Natural killer cell (primary cell): ENCODE results near the gene WIPF3. TPM values are rescaled to one million over a fixed set of nuclear protein-coding genes. Genes with fewer than 3 reads are reported as not detected.

Experiments used
- ATAC-seq, 3 donors: fragments of 150-1000 bp in 2 of 3; fragments of 200-7000 bp in 1 of 3; cut with Tn5 transposase; 1 replicate in 1 of 3; 2 replicates in 2 of 3; pipeline ENCODE4 v1.10.0; 2021; ENCODE audit warnings: mild to moderate bottlenecking in 2 of 3, moderate library complexity in 2 of 3
- DNase-seq, 2 donors: peaks; one replicate each; pipeline versions ENCODE4 v3.0.0 to v3.0.0-alpha.2; 2013 to 2021; ENCODE audit warnings: mixed read lengths in 1 of 2
- H3K27ac ChIP-seq: one replicate; pipeline ENCODE4 v1.5.1; 2013; ENCODE audit warnings: mild to moderate bottlenecking, low read length
- H3K27me3 ChIP-seq: one replicate; pipeline ENCODE4 v1.6.1; 2013; ENCODE audit warnings: low read length; ENCODE audit not compliant: control insufficient read depth, insufficient read depth
- H3K36me3 ChIP-seq: one replicate; pipeline ENCODE4 v1.6.1; 2013; ENCODE audit warnings: low read length; ENCODE audit not compliant: control insufficient read depth, insufficient read depth
- H3K4me1 ChIP-seq: one replicate; pipeline ENCODE4 v1.6.1; 2013; ENCODE audit warnings: low read length; ENCODE audit not compliant: control insufficient read depth, insufficient read depth
- H3K4me3 ChIP-seq: one replicate; pipeline ENCODE4 v1.5.1; 2013; ENCODE audit warnings: low read length
- H3K9me3 ChIP-seq: one replicate; pipeline ENCODE4 v1.6.1; 2013; ENCODE audit warnings: low read length; ENCODE audit not compliant: control insufficient read depth, insufficient read depth
- H3K27ac Mint-ChIP-seq, 2 donors: one replicate each; pipeline ENCODE4 v1.8.0; 2022; ENCODE audit warnings: mild to moderate bottlenecking in 2 of 2, mixed read lengths in 2 of 2, moderate library complexity in 1 of 2
- H3K27me3 Mint-ChIP-seq, 2 donors: one replicate each; pipeline ENCODE4 v1.8.0; 2022; ENCODE audit warnings: low read depth in 2 of 2, mixed read lengths in 2 of 2
- H3K36me3 Mint-ChIP-seq: one replicate; pipeline ENCODE4 v1.8.0; 2022; ENCODE audit warnings: mixed read lengths
- H3K4me1 Mint-ChIP-seq, 2 donors: one replicate each; pipeline ENCODE4 v1.8.0; 2022; ENCODE audit warnings: mixed read lengths in 2 of 2
- H3K4me3 Mint-ChIP-seq: one replicate; pipeline ENCODE4 v1.8.0; 2022; ENCODE audit warnings: mild to moderate bottlenecking, moderate library complexity, mixed read lengths
- H3K9me3 Mint-ChIP-seq, 2 donors: one replicate each; pipeline ENCODE4 v1.8.0; 2022; ENCODE audit warnings: mixed read lengths in 2 of 2
- WGBS: methylation state at CpG from one replicate; pipeline ENCODE4 v1.1.7; 2013; ENCODE audit warnings: missing lambda C conversion rate; ENCODE audit not compliant: insufficient coverage; 5-methylcytosine and 5-hydroxymethylcytosine counted together
- intact Hi-C: fragments of 100-400 bp; cut with micrococcal nuclease; formaldehyde crosslinking; loops from one replicate; pipeline ENCODE4 v1.14.2; 2022
- total RNA-seq, 4 donors: library from RNA; stranded (reverse); fragments of 120-200 nt in 1 of 4; gene quantifications; one replicate each; pipeline versions ENCODE4 v1.2.3 to v1.2.4, GENCODE V29; 2013 to 2022
- TF ChIP-seq, protein P1 (sequence below): fragments of 200-600 bp; IDR thresholded peaks from one replicate; pipeline ENCODE4 v1.8.0; 2022; ENCODE audit warnings: antibody characterized with exemption

Gene WIPF3
- total RNA-seq, 3 donors from 2014 or later (not counting 1 experiment from before 2014, with no cell fraction given), result not detected

DNA sequence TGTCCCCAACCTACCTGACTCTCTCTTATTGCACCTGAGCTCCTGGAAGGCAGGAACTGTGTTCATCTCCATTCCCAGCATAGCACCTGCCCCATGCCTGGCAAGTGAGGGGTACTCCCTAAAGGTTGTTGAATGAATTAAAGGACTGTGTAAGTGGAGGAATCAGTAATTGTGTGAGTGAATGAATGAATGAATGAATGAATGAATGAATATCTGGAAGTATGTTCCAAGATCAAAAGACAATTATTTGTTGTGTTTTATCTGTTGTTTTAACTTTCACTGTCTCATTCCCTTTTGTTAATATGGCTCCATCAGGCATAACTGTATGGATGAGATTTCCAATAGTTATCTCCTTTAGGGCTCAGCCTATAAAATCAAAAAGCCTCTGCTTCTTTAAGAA lies 4.0 kb downstream of the WIPF3 start:
- Mint-ChIP-seq H3K36me3 (no peaks in the 10 kb centered on the region), H3K27ac (no peak overlapping the region), H3K9me3 (no peaks in the 10 kb centered on the region), H3K4me1 (peaks cover 0 to 7% of the 10 kb centered on the region in 2 donors), H3K27me3 (peaks cover 48 to 78% of the 10 kb centered on the region in 2 donors), H3K4me3 (no peak overlapping the region)
- Histone ChIP-seq H3K9me3 (no peaks in the 10 kb centered on the region), H3K4me1 (peaks cover 12% of the 10 kb centered on the region), H3K27ac (no peak overlapping the region), H3K27me3 (peaks cover 23% of the 10 kb centered on the region), H3K4me3 (no peak overlapping the region), H3K36me3 (no peaks in the 10 kb centered on the region)
- no peak for DNase-seq
- no peak for ATAC-seq
- TF ChIP-seq, protein P1, sequence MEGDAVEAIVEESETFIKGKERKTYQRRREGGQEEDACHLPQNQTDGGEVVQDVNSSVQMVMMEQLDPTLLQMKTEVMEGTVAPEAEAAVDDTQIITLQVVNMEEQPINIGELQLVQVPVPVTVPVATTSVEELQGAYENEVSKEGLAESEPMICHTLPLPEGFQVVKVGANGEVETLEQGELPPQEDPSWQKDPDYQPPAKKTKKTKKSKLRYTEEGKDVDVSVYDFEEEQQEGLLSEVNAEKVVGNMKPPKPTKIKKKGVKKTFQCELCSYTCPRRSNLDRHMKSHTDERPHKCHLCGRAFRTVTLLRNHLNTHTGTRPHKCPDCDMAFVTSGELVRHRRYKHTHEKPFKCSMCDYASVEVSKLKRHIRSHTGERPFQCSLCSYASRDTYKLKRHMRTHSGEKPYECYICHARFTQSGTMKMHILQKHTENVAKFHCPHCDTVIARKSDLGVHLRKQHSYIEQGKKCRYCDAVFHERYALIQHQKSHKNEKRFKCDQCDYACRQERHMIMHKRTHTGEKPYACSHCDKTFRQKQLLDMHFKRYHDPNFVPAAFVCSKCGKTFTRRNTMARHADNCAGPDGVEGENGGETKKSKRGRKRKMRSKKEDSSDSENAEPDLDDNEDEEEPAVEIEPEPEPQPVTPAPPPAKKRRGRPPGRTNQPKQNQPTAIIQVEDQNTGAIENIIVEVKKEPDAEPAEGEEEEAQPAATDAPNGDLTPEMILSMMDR, result no peak
- intact Hi-C loops, result no loop called here

DNA sequence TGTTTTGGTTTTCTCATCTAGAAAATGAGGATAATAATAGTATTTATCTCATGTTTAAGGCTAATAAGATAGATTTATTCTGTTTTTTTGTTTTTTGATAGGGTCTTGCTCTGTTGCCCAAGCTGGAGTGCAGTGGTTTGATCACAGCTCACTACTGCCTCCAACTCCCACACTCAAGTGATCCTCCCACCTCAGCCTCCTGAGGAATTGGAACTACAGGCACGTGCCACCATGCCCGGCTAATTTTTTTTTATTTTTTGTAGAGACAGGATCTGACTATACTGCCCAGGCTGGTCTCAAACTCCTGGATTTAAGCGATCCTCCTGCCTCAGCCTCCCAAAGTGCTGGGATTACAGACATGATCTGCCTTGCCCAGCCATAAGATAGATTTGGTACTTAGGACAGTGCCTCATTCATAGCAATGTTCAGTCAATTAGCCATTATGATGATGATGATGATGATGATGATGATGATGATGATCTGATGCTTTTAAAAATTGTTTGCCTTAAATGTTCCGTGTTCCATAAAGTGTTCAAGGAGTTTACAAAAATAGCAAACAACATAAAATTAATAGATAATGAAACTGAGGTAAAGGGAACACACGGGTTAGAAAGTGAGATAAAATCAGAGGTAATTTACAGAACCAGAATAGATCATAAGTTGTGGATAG lies 4.6 kb downstream of the WIPF3 start:
- H3K27ac Mint-ChIP-seq, result no peak overlapping the region
- intact Hi-C loops, result no loop called here
- H3K9me3 Mint-ChIP-seq, result no peaks in the 10 kb centered on the region
- no peak for ATAC-seq
- TF ChIP-seq, protein P1, result no peak
- Histone ChIP-seq H3K4me1 (peaks cover 12% of the 10 kb centered on the region), H3K27ac (no peak overlapping the region), H3K4me3 (no peak overlapping the region), H3K36me3 (no peaks in the 10 kb centered on the region), H3K27me3 (peaks cover 19% of the 10 kb centered on the region), H3K9me3 (no peaks in the 10 kb centered on the region)
- H3K27me3 Mint-ChIP-seq, result peaks cover 42 to 73% of the 10 kb centered on the region in 2 donors
- 91% methylated on average over 3 of the region's 5 CpGs for WGBS
- no peak for DNase-seq
- H3K4me1 Mint-ChIP-seq, result peaks cover 0 to 7% of the 10 kb centered on the region in 2 donors
- no peak overlapping the region for H3K4me3 Mint-ChIP-seq
- H3K36me3 Mint-ChIP-seq, result no peaks in the 10 kb centered on the region

DNA sequence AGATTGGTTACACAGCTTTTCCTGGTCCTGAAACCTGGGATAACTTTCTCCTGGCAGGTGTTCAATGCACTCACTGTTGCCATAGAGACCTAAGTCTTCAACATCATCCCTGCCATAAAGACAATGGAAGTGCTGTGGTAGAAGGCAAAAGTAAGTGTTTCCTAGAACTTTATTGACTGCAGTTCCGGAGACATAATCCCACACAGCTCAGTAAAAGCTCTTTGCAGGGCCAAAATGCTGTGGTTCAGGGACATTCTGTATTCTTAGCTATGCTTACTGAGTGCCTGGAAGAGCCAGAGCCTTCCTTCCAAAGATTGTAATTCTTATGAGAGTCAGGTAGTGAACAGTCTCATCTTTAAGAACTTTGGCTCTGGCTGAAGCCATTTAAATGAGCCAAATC lies 5.3 kb downstream of the WIPF3 start:
- TF ChIP-seq, protein P1, result no peak
- Histone ChIP-seq H3K27ac (no peak overlapping the region), H3K4me1 (peaks cover 12% of the 10 kb centered on the region), H3K27me3 (peaks cover 19% of the 10 kb centered on the region), H3K36me3 (no peaks in the 10 kb centered on the region), H3K9me3 (no peaks in the 10 kb centered on the region), H3K4me3 (no peak overlapping the region)
- intact Hi-C loops, result no loop called here
- Mint-ChIP-seq H3K9me3 (no peaks in the 10 kb centered on the region), H3K27ac (no peak overlapping the region), H3K4me1 (peaks cover 0 to 7% of the 10 kb centered on the region in 2 donors), H3K27me3 (peaks cover 40 to 73% of the 10 kb centered on the region in 2 donors), H3K4me3 (no peak overlapping the region), H3K36me3 (no peaks in the 10 kb centered on the region)
- WGBS, result 75% methylated on average over 1 of the region's 1 CpG
- ATAC-seq, result no peak
- no peak for DNase-seq
